ENCODE measurements around the gene NOMO2.
A peak's percentile ranks its signal among the peaks of the same experiment; 100 is the strongest.
"Not testable (repeated sequence)": the region's sequence is repeated elsewhere in the genome, so short reads cannot be mapped to it uniquely, and the experiment has no call there.

Gene NOMO2, protein sequence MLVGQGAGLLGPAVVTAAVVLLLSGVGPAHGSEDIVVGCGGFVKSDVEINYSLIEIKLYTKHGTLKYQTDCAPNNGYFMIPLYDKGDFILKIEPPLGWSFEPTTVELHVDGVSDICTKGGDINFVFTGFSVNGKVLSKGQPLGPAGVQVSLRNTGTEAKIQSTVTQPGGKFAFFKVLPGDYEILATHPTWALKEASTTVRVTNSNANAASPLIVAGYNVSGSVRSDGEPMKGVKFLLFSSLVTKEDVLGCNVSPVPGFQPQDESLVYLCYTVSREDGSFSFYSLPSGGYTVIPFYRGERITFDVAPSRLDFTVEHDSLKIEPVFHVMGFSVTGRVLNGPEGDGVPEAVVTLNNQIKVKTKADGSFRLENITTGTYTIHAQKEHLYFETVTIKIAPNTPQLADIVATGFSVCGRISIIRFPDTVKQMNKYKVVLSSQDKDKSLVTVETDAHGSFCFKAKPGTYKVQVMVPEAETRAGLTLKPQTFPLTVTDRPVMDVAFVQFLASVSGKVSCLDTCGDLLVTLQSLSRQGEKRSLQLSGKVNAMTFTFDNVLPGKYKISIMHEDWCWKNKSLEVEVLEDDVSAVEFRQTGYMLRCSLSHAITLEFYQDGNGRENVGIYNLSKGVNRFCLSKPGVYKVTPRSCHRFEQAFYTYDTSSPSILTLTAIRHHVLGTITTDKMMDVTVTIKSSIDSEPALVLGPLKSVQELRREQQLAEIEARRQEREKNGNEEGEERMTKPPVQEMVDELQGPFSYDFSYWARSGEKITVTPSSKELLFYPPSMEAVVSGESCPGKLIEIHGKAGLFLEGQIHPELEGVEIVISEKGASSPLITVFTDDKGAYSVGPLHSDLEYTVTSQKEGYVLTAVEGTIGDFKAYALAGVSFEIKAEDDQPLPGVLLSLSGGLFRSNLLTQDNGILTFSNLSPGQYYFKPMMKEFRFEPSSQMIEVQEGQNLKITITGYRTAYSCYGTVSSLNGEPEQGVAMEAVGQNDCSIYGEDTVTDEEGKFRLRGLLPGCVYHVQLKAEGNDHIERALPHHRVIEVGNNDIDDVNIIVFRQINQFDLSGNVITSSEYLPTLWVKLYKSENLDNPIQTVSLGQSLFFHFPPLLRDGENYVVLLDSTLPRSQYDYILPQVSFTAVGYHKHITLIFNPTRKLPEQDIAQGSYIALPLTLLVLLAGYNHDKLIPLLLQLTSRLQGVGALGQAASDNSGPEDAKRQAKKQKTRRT

DNA sequence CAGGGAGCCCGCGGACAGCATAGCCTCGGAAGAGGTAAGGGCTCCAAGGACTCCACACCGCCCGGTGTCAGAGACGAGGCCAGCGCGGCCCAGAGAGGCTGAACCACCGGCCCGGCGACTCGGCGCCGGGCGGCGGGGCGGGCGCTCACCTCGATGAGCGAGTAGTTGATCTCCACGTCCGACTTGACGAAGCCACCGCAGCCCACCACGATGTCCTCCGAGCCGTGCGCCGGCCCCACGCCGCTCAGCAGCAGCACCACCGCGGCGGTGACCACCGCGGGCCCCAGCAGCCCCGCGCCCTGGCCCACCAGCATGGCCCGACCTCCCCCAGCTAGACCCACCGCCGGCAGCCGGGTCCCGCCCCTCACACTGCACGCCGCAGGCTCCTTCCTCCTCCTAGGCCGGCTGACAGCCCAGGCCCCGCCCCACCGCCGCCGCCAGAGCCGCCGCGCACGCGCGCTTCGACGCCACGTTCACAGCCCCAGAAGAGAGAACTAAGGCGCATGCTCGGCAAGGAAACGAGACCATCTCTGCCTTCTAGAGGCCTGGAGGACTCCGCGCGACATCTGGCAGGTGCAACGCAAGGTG lies at the start of gene NOMO2:
NOMO2 (minus strand) TSS at position 371 of the 588 bp plus-strand sequence; CDS start at position 314, 57 bp downstream.
- H3K36me3 ChIP-seq (ENCODE audit: insufficient read depth, low read length); H3K9me3 ChIP-seq (ENCODE audit: control insufficient read depth, insufficient read depth, low read length); H3K4me1 ChIP-seq (ENCODE audit: insufficient read depth, low read length): not testable (repeated sequence)
- peak within 1 kb of the TSS; percentile 53; the same call in 1 of the 2 replicates for H3K9ac ChIP-seq (ENCODE audit: low read depth, low read length)

DNA sequence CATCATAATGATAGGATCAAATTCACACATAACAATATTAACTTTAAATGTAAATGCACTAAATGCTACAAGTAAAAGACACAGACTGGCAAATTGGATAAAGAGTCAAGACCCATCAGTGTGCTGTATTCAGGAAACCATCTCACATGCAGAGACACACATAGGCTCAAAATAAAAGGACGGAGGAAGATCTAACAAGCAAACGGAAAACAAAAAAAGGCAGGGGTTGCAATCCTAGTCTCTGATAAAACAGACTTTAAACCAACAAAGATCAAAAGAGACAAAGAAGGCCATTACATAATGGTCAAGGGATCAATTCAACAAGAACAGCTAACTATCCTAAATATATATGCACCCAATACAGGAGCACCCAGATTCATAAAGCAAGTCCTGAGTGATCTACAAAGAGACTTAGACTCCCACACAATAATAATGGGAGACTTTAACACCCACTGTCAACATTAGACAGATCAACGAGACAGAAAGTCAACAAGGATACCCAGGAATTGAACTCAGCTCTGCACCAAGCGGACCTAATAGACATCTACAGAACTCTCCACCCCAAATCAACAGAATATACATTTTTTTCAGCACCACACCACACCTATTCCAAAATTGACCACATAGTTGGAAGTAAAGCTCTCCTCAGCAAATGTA lies 48.4 kb upstream of the NOMO2 start:
- H3K9me3 ChIP-seq (ENCODE audit: control insufficient read depth, insufficient read depth, low read length); H3K4me1 ChIP-seq (ENCODE audit: insufficient read depth, low read length); H3K36me3 ChIP-seq (ENCODE audit: insufficient read depth, low read length); H3K9ac ChIP-seq (ENCODE audit: low read depth, low read length): not testable (repeated sequence)

DNA sequence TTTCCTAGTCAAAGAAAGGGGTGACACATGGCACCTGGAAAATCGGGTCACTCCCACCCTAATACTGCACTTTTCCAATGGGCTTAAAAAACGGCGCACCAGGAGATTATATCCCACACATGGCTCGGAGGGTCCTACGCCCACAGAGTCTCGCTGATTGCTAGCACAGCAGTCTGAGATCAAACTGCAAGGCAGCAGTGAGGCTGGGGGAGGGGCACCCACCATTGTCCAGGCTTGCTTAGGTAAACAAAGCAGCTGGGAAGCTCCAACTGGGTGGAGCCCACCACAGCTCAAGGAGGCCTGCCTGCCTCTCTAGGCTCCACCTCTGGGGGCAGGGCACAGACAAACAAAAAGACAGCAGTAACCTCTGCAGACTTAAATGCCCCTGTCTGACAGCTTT lies 46.4 kb upstream of the NOMO2 start:
- not testable (repeated sequence) for H3K9ac ChIP-seq (ENCODE audit: low read depth, low read length); H3K4me1 ChIP-seq (ENCODE audit: insufficient read depth, low read length); H3K36me3 ChIP-seq (ENCODE audit: insufficient read depth, low read length); H3K9me3 ChIP-seq (ENCODE audit: control insufficient read depth, insufficient read depth, low read length)

DNA sequence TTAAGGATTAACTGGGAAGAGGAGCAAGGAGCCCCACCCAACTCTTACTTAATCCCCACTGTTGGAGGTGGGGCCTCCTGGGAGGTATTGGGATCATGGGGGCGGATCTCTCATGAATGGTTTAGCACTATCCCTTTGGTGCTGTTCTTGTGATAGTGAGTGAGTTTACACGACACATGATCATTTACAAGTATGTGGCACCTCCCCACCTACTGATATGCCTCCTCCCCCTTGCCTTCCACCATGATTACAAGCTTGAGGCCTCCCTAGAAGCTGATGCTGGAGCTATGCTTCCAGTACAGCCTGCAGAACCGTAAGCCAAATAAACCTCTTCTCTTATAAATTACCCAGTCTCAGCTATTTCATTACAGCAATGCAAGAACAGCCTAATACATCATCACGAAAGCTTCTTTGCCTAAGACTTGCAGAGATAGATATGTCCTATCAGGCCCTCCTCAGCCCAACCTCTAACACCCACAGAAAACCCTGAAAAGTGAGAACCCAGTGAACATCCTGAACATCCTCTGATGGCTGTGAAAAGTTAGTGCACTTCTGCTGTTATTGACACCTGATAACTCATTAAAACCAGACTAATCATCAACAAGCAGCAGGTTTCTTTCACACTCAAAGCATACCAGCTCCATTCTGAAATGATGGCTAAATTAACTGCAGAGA lies 41.8 kb upstream of the NOMO2 start:
- H3K9ac ChIP-seq (ENCODE audit: low read depth, low read length); H3K9me3 ChIP-seq (ENCODE audit: control insufficient read depth, insufficient read depth, low read length); H3K36me3 ChIP-seq (ENCODE audit: insufficient read depth, low read length); H3K4me1 ChIP-seq (ENCODE audit: insufficient read depth, low read length): not testable (repeated sequence)

DNA sequence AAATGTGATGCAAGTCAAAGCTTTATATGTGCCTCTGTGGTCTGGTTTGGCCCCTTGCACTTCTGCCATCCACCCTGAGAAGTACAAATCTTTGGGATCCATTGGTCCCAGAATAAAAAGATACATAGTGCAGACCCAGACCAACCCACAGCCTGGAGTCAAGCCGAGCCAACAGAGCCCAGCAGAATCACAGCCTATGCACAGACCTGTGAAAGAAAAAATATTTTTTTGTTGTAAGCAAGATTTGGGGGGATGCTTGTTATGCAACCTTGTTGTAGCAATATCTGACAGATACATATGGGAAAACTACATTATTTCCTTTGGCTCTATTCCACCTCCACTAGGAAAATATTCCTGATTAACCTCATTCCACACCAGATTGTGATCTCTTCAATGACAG lies 36.7 kb upstream of the NOMO2 start:
- not testable (repeated sequence) for H3K9me3 ChIP-seq (ENCODE audit: control insufficient read depth, insufficient read depth, low read length); H3K36me3 ChIP-seq (ENCODE audit: insufficient read depth, low read length); H3K9ac ChIP-seq (ENCODE audit: low read depth, low read length); H3K4me1 ChIP-seq (ENCODE audit: insufficient read depth, low read length)

DNA sequence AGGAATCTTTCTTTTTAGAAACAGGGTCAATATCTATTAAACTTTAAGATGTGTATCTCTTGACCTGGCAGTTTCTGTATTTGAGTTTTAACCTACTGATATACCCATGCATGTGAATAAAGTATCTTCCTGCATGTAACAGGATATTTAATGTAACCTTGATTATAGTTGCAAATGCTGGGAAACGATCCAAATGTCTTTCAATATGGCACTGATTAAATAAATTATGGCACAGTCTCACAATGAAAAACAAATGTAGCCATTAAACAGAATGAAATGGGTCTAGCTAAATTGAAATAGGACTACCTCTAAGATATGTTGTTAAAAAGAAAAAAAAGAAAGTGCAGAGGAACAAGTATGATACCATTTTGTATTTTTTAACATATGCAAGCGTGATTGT lies 35.8 kb upstream of the NOMO2 start:
- not testable (repeated sequence) for H3K4me1 ChIP-seq (ENCODE audit: insufficient read depth, low read length); H3K9ac ChIP-seq (ENCODE audit: low read depth, low read length); H3K9me3 ChIP-seq (ENCODE audit: control insufficient read depth, insufficient read depth, low read length); H3K36me3 ChIP-seq (ENCODE audit: insufficient read depth, low read length)

DNA sequence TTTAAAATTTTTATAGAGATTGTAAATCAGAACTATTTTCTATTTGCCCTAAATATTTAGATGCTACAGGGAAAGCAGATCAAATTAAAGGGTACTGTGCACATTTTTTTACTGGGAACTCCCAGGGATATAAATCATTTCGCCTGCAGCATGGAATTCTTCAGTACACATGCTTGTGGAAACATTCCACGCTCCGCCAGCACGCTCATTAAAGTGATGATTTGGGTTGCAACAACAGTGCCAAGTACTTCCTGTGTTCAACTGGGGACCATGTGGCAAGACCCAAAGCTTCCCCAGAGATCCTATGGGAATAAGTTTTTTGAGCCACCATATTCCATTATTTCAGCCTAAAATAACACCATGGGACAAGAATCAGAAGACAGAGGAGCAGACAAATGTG lies 35.4 kb upstream of the NOMO2 start:
- not testable (repeated sequence) for H3K36me3 ChIP-seq (ENCODE audit: insufficient read depth, low read length); H3K4me1 ChIP-seq (ENCODE audit: insufficient read depth, low read length); H3K9ac ChIP-seq (ENCODE audit: low read depth, low read length); H3K9me3 ChIP-seq (ENCODE audit: control insufficient read depth, insufficient read depth, low read length)

DNA sequence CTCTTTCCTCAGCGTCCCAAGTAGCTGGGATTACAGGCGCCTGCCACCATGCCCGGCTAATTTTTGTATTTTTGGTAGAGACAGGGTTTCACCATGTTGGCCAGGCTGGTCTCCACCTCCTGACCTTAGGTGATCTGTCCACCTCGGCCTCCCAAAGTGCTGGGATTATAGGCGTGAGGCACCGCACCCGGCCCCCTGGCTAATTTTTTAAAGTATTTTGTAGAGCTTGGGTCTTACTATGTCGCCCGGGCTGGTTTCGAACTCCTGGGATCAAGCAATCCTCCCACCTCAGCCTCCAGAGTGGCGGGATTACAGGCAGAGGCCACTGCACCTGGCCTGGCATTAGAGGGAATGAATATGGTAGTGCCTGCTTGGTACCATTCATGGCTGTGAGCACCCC lies 33.9 kb upstream of the NOMO2 start:
- not testable (repeated sequence) for H3K4me1 ChIP-seq (ENCODE audit: insufficient read depth, low read length); H3K9me3 ChIP-seq (ENCODE audit: control insufficient read depth, insufficient read depth, low read length); H3K36me3 ChIP-seq (ENCODE audit: insufficient read depth, low read length); H3K9ac ChIP-seq (ENCODE audit: low read depth, low read length)

DNA sequence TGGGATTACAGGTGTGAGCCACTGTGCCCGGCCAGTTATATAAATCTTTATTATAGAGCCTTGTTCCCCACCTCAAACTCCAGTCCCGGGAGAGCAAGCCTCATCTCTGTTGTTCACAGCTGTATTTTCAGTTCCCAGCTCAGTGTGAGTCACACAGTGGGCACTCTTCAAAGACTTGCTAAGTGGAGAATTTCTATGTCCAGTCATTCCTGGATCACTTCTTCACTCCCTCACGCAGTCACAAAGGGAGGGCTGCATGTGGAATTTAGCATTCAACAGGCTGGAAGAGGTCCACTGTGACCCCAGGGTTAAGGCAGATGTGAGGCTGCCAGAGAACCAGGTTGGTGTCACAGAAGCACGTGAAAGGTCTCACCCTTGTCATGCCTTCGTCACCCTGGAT lies 33.0 kb upstream of the NOMO2 start:
- H3K9ac ChIP-seq (ENCODE audit: low read depth, low read length); H3K4me1 ChIP-seq (ENCODE audit: insufficient read depth, low read length); H3K9me3 ChIP-seq (ENCODE audit: control insufficient read depth, insufficient read depth, low read length); H3K36me3 ChIP-seq (ENCODE audit: insufficient read depth, low read length): not testable (repeated sequence)

DNA sequence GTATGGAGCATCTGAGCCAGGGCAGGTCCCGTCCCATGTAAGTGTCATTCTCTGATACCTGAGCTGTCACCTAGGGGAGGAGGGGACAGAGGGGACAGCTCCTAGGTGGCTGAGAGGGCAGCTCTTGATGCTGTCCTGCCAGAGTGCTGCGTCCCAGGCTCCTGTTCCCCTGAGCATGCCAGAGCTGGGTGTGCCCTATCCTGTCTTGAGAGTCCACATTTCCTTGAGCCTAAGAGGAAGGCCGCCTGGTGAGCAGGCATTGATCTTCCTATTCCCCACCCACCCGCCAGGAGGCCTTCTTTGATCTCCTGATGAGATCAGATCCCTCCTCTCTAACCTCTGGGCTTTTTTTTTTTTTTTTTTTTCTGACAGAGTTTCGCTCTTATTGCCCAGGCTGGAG lies 32.0 kb upstream of the NOMO2 start:
- H3K4me1 ChIP-seq (ENCODE audit: insufficient read depth, low read length); H3K9me3 ChIP-seq (ENCODE audit: control insufficient read depth, insufficient read depth, low read length); H3K9ac ChIP-seq (ENCODE audit: low read depth, low read length); H3K36me3 ChIP-seq (ENCODE audit: insufficient read depth, low read length): not testable (repeated sequence)

DNA sequence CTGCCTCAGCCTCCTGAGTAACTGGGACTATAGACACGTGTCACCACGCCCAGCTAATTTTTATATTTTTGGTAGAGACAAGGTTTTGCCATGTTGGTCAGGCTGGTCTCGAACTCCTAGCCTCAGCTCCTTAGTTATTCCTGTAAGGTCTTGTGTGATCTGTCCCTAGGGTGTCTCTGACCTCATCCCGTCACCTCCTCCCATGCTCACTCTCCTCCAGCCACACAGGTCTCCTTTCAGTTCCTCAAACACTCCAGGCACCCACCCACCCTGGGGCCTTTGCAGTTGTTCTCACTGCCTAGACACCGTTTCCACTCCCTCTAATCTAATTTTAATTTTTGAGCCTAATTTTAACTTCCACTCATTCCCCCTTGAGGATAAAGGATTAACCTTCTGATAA lies 31.1 kb upstream of the NOMO2 start:
- not testable (repeated sequence) for H3K9me3 ChIP-seq (ENCODE audit: control insufficient read depth, insufficient read depth, low read length); H3K36me3 ChIP-seq (ENCODE audit: insufficient read depth, low read length); H3K9ac ChIP-seq (ENCODE audit: low read depth, low read length); H3K4me1 ChIP-seq (ENCODE audit: insufficient read depth, low read length)

DNA sequence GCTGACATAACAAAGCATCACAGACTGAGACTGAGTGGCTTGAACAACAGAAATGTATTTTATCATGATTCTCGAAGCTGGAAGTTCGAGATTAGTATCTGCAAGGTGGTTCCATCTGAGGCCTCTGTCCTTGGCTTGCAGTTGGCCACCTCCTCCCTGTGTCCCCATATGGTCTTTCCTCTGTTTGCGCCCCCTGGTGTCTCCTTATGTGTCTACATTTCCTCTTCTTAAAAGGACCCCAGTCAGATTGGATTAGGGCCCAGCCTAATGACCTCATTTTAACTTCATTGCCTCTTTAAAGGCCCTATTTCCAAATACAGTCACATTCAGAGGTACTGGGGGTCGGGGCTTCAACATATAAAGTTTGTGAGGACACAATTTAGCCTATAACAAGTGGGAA lies 30.0 kb upstream of the NOMO2 start:
- not testable (repeated sequence) for H3K9ac ChIP-seq (ENCODE audit: low read depth, low read length); H3K36me3 ChIP-seq (ENCODE audit: insufficient read depth, low read length); H3K9me3 ChIP-seq (ENCODE audit: control insufficient read depth, insufficient read depth, low read length); H3K4me1 ChIP-seq (ENCODE audit: insufficient read depth, low read length)

DNA sequence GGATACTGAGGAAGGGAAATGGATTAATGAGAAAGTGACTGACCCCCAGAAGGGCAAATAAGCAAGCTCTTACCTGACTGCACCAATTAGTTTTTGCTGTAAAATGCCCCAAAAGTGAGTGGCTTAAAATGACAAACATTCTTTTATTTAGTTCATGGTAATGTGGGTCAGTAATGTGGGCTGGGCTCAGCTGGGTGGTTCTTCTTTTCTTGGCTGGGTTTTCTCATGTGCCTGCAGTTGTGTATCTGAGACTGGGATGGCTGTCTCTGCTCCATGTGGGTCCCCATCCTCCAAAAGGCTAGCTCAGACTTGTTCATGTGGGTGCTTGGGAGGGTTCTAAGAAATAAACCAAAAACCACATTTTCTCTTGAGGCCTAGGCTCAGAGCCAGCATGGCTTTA lies 29.5 kb upstream of the NOMO2 start:
- not testable (repeated sequence) for H3K9me3 ChIP-seq (ENCODE audit: control insufficient read depth, insufficient read depth, low read length); H3K9ac ChIP-seq (ENCODE audit: low read depth, low read length); H3K4me1 ChIP-seq (ENCODE audit: insufficient read depth, low read length); H3K36me3 ChIP-seq (ENCODE audit: insufficient read depth, low read length)

DNA sequence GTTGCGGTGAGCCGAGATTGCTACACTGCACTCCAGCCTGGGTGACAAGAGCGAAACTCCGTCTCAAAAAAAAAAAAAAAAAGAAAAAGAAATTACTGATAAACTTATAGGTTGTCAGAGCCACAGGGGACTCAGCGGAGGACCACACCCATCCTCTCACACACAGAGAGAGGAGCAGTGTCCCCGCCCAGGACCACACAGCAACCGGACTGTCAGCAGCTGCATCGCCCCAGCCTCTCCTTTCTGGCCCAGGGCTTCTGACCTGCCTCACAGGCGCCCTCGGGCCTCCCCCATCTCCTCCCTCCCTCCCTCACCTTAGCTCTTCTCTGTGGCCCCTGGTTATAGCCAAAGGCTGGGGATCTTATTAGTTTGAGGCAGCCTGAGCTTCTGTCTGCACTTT lies 27.9 kb upstream of the NOMO2 start:
- not testable (repeated sequence) for H3K9ac ChIP-seq (ENCODE audit: low read depth, low read length); H3K9me3 ChIP-seq (ENCODE audit: control insufficient read depth, insufficient read depth, low read length); H3K4me1 ChIP-seq (ENCODE audit: insufficient read depth, low read length); H3K36me3 ChIP-seq (ENCODE audit: insufficient read depth, low read length)
